ENCODE measurements around the gene BMP5. TPM values are rescaled to one million over a fixed set of nuclear protein-coding genes. Genes with fewer than 3 reads are reported as not detected.

BMP5 gene
- total RNA-seq, 1 donor from 2014 or later = 12.4 TPM

GRCh38 chr6:55774286-55775028, 100.9 kb downstream of the BMP5 start:
- no peak for DNase-seq (ENCODE audit: extremely low spot score, unreplicated experiment)
- H3K4me3 Mint-ChIP-seq = no peak overlapping the region
- no peak overlapping the region for H3K27ac Mint-ChIP-seq
- H3K9me3 Mint-ChIP-seq = peaks cover 3% of the 10 kb centered on the region
- peaks cover 23% of the 10 kb centered on the region for H3K36me3 Mint-ChIP-seq
- H3K27me3 Mint-ChIP-seq = no peaks in the 10 kb centered on the region
- peaks cover 9% of the 10 kb centered on the region for H3K4me1 Mint-ChIP-seq (ENCODE audit: unreplicated experiment)
- no peak for TF ChIP-seq CTCF (conservative IDR thresholded peaks at IDR 0.05)

- no peak overlapping the region for H3K27ac Mint-ChIP-seq
- H3K9me3 Mint-ChIP-seq = peaks cover 3% of the 10 kb centered on the region
- peaks cover 27% of the 10 kb centered on the region for H3K36me3 Mint-ChIP-seq
- DNase-seq (ENCODE audit: extremely low spot score, unreplicated experiment) = no peak
- H3K27me3 Mint-ChIP-seq = no peaks in the 10 kb centered on the region
- H3K4me1 Mint-ChIP-seq (ENCODE audit: unreplicated experiment) = peaks cover 9% of the 10 kb centered on the region
- no peak overlapping the region for H3K4me3 Mint-ChIP-seq
- no peak for TF ChIP-seq CTCF (conservative IDR thresholded peaks at IDR 0.05)
Measured at GRCh38 chr6:55773620-55774216, 101.7 kb downstream of the BMP5 start.

- peaks cover 9% of the 10 kb centered on the region for H3K4me1 Mint-ChIP-seq (ENCODE audit: unreplicated experiment)
- peaks cover 27% of the 10 kb centered on the region for H3K36me3 Mint-ChIP-seq
- DNase-seq (ENCODE audit: extremely low spot score, unreplicated experiment) = no peak
- no peak overlapping the region for H3K4me3 Mint-ChIP-seq
- no peak for TF ChIP-seq CTCF (conservative IDR thresholded peaks at IDR 0.05)
- H3K27me3 Mint-ChIP-seq = no peaks in the 10 kb centered on the region
- no peak overlapping the region for H3K27ac Mint-ChIP-seq
- peaks cover 3% of the 10 kb centered on the region for H3K9me3 Mint-ChIP-seq
Measured at GRCh38 chr6:55772730-55773129, 102.7 kb downstream of the BMP5 start.

GRCh38 chr6:55759536-55759935, 115.9 kb downstream of the BMP5 start:
- H3K4me1 Mint-ChIP-seq (ENCODE audit: unreplicated experiment) = peaks cover 3% of the 10 kb centered on the region
- no peaks in the 10 kb centered on the region for H3K27me3 Mint-ChIP-seq
- H3K36me3 Mint-ChIP-seq = peaks cover 23% of the 10 kb centered on the region
- no peak for DNase-seq (ENCODE audit: extremely low spot score, unreplicated experiment)
- H3K27ac Mint-ChIP-seq = no peak overlapping the region
- TF ChIP-seq CTCF (conservative IDR thresholded peaks at IDR 0.05) = no peak
- H3K4me3 Mint-ChIP-seq = no peak overlapping the region
- H3K9me3 Mint-ChIP-seq = peaks cover 7% of the 10 kb centered on the region

- Mint-ChIP-seq H3K4me1 (ENCODE audit: unreplicated experiment) (peaks cover 7% of the 10 kb centered on the region), H3K27me3 (no peaks in the 10 kb centered on the region), H3K27ac (no peak overlapping the region), H3K4me3 (no peak overlapping the region), H3K9me3 (peaks cover 7% of the 10 kb centered on the region), H3K36me3 (peaks cover 23% of the 10 kb centered on the region)
- DNase-seq (ENCODE audit: extremely low spot score, unreplicated experiment) = no peak
- no peak for TF ChIP-seq CTCF (conservative IDR thresholded peaks at IDR 0.05)
Measured at GRCh38 chr6:55758156-55758937, 117.0 kb downstream of the BMP5 start.

All from type B pancreatic cell (in vitro differentiated cells).